IMR-90 (cell line): ENCODE measurements around the gene ADAT1. TPM values are rescaled to one million over a fixed set of nuclear protein-coding genes. Genes with fewer than 3 reads are reported as not detected.

Experiments used
- ATAC-seq: fragments of 200-7000 bp; cut with Tn5 transposase; 2 replicates; pipeline ENCODE4 v1.9.1; 2020; ENCODE audit warnings: low read depth, mild to moderate bottlenecking, moderate library complexity
- BruUV-seq: library from RNA; stranded (reverse); fragments of 400-500 nt; replicated peaks from 2 replicates; lab custom pipeline; 2021; lab: Mats Ljungman, UMichigan
- CTCF ChIA-PET: fragments of 300-600 bp; formaldehyde crosslinking; extraction: SDS; loops from one replicate; lab custom pipeline; 2021; ENCODE audit warnings: antibody characterized with exemption; lab: Yijun Ruan, JAX
- POLR2A ChIA-PET: fragments of 300-600 bp; sonication (Branson Sonifier 250); formaldehyde crosslinking; loops from one replicate; lab custom pipeline; 2022; ENCODE audit warnings: antibody characterized with exemption; ENCODE audit not compliant: unreplicated experiment; lab: Charles Lee
- DNase-seq: peaks from one replicate; pipeline ENCODE4 v3.0.0; 2013
- H2AFZ ChIP-seq: replicated peaks from 2 replicates; pipeline ENCODE3; 2013; ENCODE audit warnings: low read length, mild to moderate bottlenecking; ENCODE audit not compliant: poor library complexity
- H2AK5ac ChIP-seq: 2 replicates; pipeline ENCODE4 v1.6.1; 2013; ENCODE audit warnings: low read depth, low read length, inconsistent platforms
- H2AK9ac ChIP-seq: replicated peaks from 2 replicates; pipeline ENCODE3; 2013; ENCODE audit warnings: mild to moderate bottlenecking, low read depth, low read length, moderate library complexity; ENCODE audit not compliant: poor library complexity
- H2BK120ac ChIP-seq: 2 replicates; pipeline ENCODE4 v1.6.1; 2013; ENCODE audit warnings: low read depth, low read length, inconsistent platforms
- H2BK15ac ChIP-seq: 3 replicates; pipeline ENCODE4 v1.6.1; 2013; ENCODE audit warnings: low read depth, low read length, inconsistent platforms
- H2BK20ac ChIP-seq: 2 replicates; pipeline ENCODE4 v1.6.1; 2013; ENCODE audit warnings: low read depth, mild to moderate bottlenecking, inconsistent platforms, low read length, moderate library complexity
- H2BK5ac ChIP-seq: 2 replicates; pipeline ENCODE4 v1.6.1; 2013; ENCODE audit warnings: mild to moderate bottlenecking, low read depth, low read length, inconsistent platforms; ENCODE audit not compliant: poor library complexity, severe bottlenecking
- H3K14ac ChIP-seq: replicated peaks from 2 replicates; pipeline ENCODE4 v1.6.1; 2013; ENCODE audit warnings: low read depth, low read length, inconsistent platforms
- H3K18ac ChIP-seq: 2 replicates; pipeline ENCODE4 v1.6.1; 2013; ENCODE audit warnings: low read depth, low read length, control low read depth
- H3K23ac ChIP-seq: 2 replicates; pipeline ENCODE4 v1.6.1; 2013; ENCODE audit warnings: low read depth, low read length, inconsistent platforms
- H3K27ac ChIP-seq: 2 replicates; pipeline ENCODE4 v1.5.1; 2013; ENCODE audit warnings: mild to moderate bottlenecking, control low read depth, low read length; ENCODE audit not compliant: insufficient read depth
- H3K27me3 ChIP-seq: 2 replicates; pipeline ENCODE4 v1.6.1; 2013; ENCODE audit warnings: low read length; ENCODE audit not compliant: control insufficient read depth, insufficient read depth
- H3K36me3 ChIP-seq: 2 replicates; pipeline ENCODE4 v1.6.1; 2013; ENCODE audit warnings: low read length, mixed read lengths; ENCODE audit not compliant: control insufficient read depth, insufficient read depth
- H3K4ac ChIP-seq: 2 replicates; pipeline ENCODE4 v1.6.1; 2013; ENCODE audit warnings: low read depth, low read length, inconsistent platforms
- H3K4me1 ChIP-seq: 2 replicates; pipeline ENCODE4 v1.6.1; 2013; ENCODE audit warnings: low read length, mixed read lengths; ENCODE audit not compliant: control insufficient read depth, insufficient read depth
- H3K4me2 ChIP-seq: 2 replicates; pipeline ENCODE4 v1.6.1; 2013; ENCODE audit warnings: low read depth, mild to moderate bottlenecking, control low read depth, low read length, moderate library complexity
- H3K4me3 ChIP-seq: 2 replicates; pipeline ENCODE4 v1.5.1; 2013; ENCODE audit warnings: low read depth, mild to moderate bottlenecking, control low read depth, low read length, moderate library complexity; ENCODE audit not compliant: insufficient read depth
- H3K56ac ChIP-seq: 2 replicates; pipeline ENCODE4 v1.6.1; 2013; ENCODE audit warnings: low read length, inconsistent platforms; ENCODE audit not compliant: insufficient read depth; ENCODE audit errors: extremely low read depth
- H3K79me1 ChIP-seq, 2 experiments: 2 replicates each; pipeline ENCODE4 v1.6.1; 2013; ENCODE audit warnings: low read length in 2 of 2, inconsistent platforms in 1 of 2, low read depth in 1 of 2
- H3K9ac ChIP-seq: 2 replicates; pipeline ENCODE4 v1.6.1; 2013; ENCODE audit warnings: low read depth, low read length, control low read depth
- H3K9me1 ChIP-seq: 2 replicates; pipeline ENCODE4 v1.6.1; 2013; ENCODE audit warnings: low read length, inconsistent platforms; ENCODE audit not compliant: insufficient read depth
- H3K9me3 ChIP-seq: 2 replicates; pipeline ENCODE4 v1.6.1; 2013; ENCODE audit warnings: low read length; ENCODE audit not compliant: control insufficient read depth, insufficient read depth
- H4K20me1 ChIP-seq: 2 replicates; pipeline ENCODE4 v1.6.1; 2013; ENCODE audit warnings: low read length, inconsistent platforms; ENCODE audit not compliant: insufficient read depth
- H4K5ac ChIP-seq: 2 replicates; pipeline ENCODE4 v1.6.1; 2013; ENCODE audit warnings: mild to moderate bottlenecking, low read depth, low read length, control low read depth
- H4K8ac ChIP-seq, 2 experiments: 2 replicates each; pipeline ENCODE4 v1.6.1; 2013; ENCODE audit warnings: low read depth in 2 of 2, low read length in 2 of 2, control low read depth in 1 of 2, inconsistent platforms in 1 of 2
- H4K91ac ChIP-seq: 2 replicates; pipeline ENCODE4 v1.6.1; 2013; ENCODE audit warnings: low read depth, low read length, inconsistent platforms; ENCODE audit not compliant: insufficient read depth
- BHLHE40 ChIP-seq: fragments of 150-350 bp; IDR thresholded peaks from 2 replicates; pipeline ENCODE4 v1.6.1; 2016; ENCODE audit warnings: mild to moderate bottlenecking, low read depth, low read length
- CEBPB ChIP-seq: IDR thresholded peaks from 2 replicates; pipeline ENCODE4 v1.6.1; 2012; ENCODE audit warnings: low read depth, low read length, improper control_type of control experiment
- CHD1 ChIP-seq: IDR thresholded peaks from 2 replicates; pipeline ENCODE4 v1.6.1; 2012; ENCODE audit warnings: low read depth, low read length, improper control_type of control experiment
- CTCF ChIP-seq: conservative IDR thresholded peaks from 2 replicates; pipeline ENCODE4 v1.5.1; 2012; ENCODE audit warnings: mild to moderate bottlenecking, low read depth, low read length, improper control_type of control experiment
- FOS ChIP-seq: fragments of 150-350 bp; IDR thresholded peaks from 2 replicates; pipeline ENCODE4 v1.6.1; 2016; ENCODE audit warnings: low read depth, low read length
- MAFK ChIP-seq: IDR thresholded peaks from 2 replicates; pipeline ENCODE4 v1.6.1; 2012; ENCODE audit warnings: low read depth, low read length, improper control_type of control experiment
- MAZ ChIP-seq: IDR thresholded peaks from 2 replicates; pipeline ENCODE4 v1.6.1; 2012; ENCODE audit warnings: low read depth, mild to moderate bottlenecking, low read length, improper control_type of control experiment, moderate library complexity, borderline replicate concordance
- MXI1 ChIP-seq: IDR thresholded peaks from 2 replicates; pipeline ENCODE4 v1.6.1; 2012; ENCODE audit warnings: low read depth, mild to moderate bottlenecking, low read length, moderate library complexity, borderline replicate concordance
- NFE2L2 ChIP-seq: fragments of 150-350 bp; IDR thresholded peaks from 2 replicates; pipeline ENCODE4 v1.6.1; 2016; ENCODE audit warnings: low read depth, mild to moderate bottlenecking, low read length
- POLR2A ChIP-seq: IDR thresholded peaks from 2 replicates; pipeline ENCODE4 v1.6.1; 2012; ENCODE audit warnings: mild to moderate bottlenecking, low read depth, low read length
- RAD21 ChIP-seq: IDR thresholded peaks from 2 replicates; pipeline ENCODE4 v1.6.1; 2012; ENCODE audit warnings: low read length, improper control_type of control experiment
- USF2 ChIP-seq: fragments of 150-350 bp; IDR thresholded peaks from 2 replicates; pipeline ENCODE4 v1.6.1; 2017; ENCODE audit warnings: mild to moderate bottlenecking, antibody characterized with exemption, low read length, low read depth
- WGBS, 2 experiments: methylation state at CpG; one replicate each; pipeline versions ENCODE4 v1.1.5 to v1.1.7; 2013; ENCODE audit warnings: missing lambda C conversion rate in 2 of 2; ENCODE audit not compliant: insufficient read length in 1 of 2; ENCODE audit errors: extremely low coverage in 2 of 2; 5-methylcytosine and 5-hydroxymethylcytosine counted together
- dilution Hi-C: fragments of 300-500 bp; cut with HindIII; formaldehyde crosslinking; loops from one replicate; pipeline ENCODE4 v1.14.3; 2018; ENCODE audit warnings: low sequenced_read_pairs; ENCODE audit not compliant: unreplicated experiment
- in situ Hi-C: fragments of 300-500 bp; cut with MboI; formaldehyde crosslinking; loops from 3 replicates; pipeline ENCODE4 v1.14.3; 2019; ENCODE audit warnings: low sequenced_read_pairs, inconsistent platforms, mixed read lengths
- intact Hi-C: fragments of 100-400 bp; cut with micrococcal nuclease; formaldehyde crosslinking; loops from 2 replicates; pipeline ENCODE4 v1.10.0; 2022
- polyA plus RNA-seq, 3 experiments: library from polyadenylated mRNA; depleted of rRNA; stranded (reverse); fragments of >200 nt; gene quantifications; 2 replicates each; pipeline ENCODE4 v1.2.3, GENCODE V29; 2012; ENCODE audit warnings: low replicate concordance in 1 of 3
- total RNA-seq: library from RNA; depleted of rRNA; stranded (reverse); fragments of >200 nt; gene quantifications from 2 replicates; pipeline ENCODE4 v1.2.3, GENCODE V29; 2012

Gene ADAT1
- total and polyA plus RNA-seq, 2 of the 4 experiments (the other 2 are of a cell fraction), result 22.7 to 52.9 TPM

DNA sequence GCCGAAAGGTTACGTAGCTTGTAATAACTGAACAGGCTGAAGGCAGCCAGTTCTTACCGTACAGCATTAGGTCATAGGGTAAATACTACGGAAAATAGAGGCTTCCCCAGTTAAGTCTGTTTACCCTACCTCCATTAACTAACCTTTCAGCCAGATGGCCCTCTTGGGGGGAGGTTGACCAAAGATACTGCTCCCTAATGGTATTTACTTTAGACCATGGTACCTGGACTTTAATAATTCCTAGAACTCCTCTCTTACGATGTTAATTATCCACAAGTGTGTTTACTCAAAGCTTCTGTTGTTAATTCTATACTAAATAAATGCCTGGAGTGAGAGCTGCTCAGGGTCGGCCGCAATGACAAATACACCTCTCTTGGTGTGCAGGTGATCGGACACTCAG lies 9.8 kb upstream of the ADAT1 start:
- no peak overlapping the region for H3K4me2 ChIP-seq
- no peak overlapping the region for H3K14ac ChIP-seq
- H3K23ac ChIP-seq, result no peak overlapping the region
- no peaks in the 10 kb centered on the region for H3K4me1 ChIP-seq
- H3K27ac ChIP-seq, result no peak overlapping the region
- no peak overlapping the region for H3K18ac ChIP-seq
- no peak overlapping the region for H4K91ac ChIP-seq
- peaks cover 6 to 7% of the 10 kb centered on the region in 2 experiments; a peak in 3 of 4 replicates for H3K79me1 ChIP-seq
- dilution Hi-C loops, result no loop called here
- H3K4me3 ChIP-seq, result no peak overlapping the region
- DNase-seq, result no peak
- no peak overlapping the region for H4K8ac ChIP-seq
- no peak for TF ChIP-seq MAFK
- TF ChIP-seq CEBPB, result no peak
- TF ChIP-seq MXI1, result no peak
- TF ChIP-seq NFE2L2, result no peak
- TF ChIP-seq POLR2A, result no peak
- TF ChIP-seq BHLHE40, result no peak
- TF ChIP-seq MAZ, result no peak
- TF ChIP-seq CTCF, result no peak
- TF ChIP-seq USF2, result no peak
- TF ChIP-seq RAD21, result no peak
- no peak for TF ChIP-seq CHD1
- no peak for TF ChIP-seq FOS
- no peaks in the 10 kb centered on the region for H3K9me1 ChIP-seq
- POLR2A ChIA-PET, result no interaction called here
- no peak for ATAC-seq
- H3K56ac ChIP-seq, result no peak overlapping the region
- H2BK15ac ChIP-seq, result no peak overlapping the region
- H2AK5ac ChIP-seq, result no peak overlapping the region
- H3K36me3 ChIP-seq, result peaks cover 81% of the 10 kb centered on the region
- intact Hi-C loops, result no loop called here
- no peak overlapping the region for H2BK5ac ChIP-seq
- no peak overlapping the region for H2BK20ac ChIP-seq
- no TSS peak for BruUV-seq
- in situ Hi-C loops, result no loop called here
- no peak overlapping the region for H4K5ac ChIP-seq
- H3K4ac ChIP-seq, result no peak overlapping the region
- H2AK9ac ChIP-seq, result no peak overlapping the region
- no peaks in the 10 kb centered on the region for H4K20me1 ChIP-seq
- H3K9me3 ChIP-seq, result no peaks in the 10 kb centered on the region
- no peaks in the 10 kb centered on the region for H3K27me3 ChIP-seq
- H3K9ac ChIP-seq, result no peak overlapping the region
- no CpG with 5 or more reads among the region's 8 CpGs for WGBS, 2 experiments
- H2BK120ac ChIP-seq, result no peak overlapping the region
- H2AFZ ChIP-seq, result no peak overlapping the region
- CTCF ChIA-PET, result interaction anchor here (0.6 to 0.9 kb wide), 2 partner anchors 10 to 111 kb away, joined by 3 read pairs; no protein-coding TSS in a partner anchor
